Head of caudate nucleus (tissue), 42 donors: ENCODE data around the gene WDR45B.
A peak's percentile ranks its signal among the peaks of the same experiment; 100 is the strongest.

Experiments
- DNase-seq, 42 donors: peaks; one replicate each; pipeline versions ENCODE4 v3.0.0 to v3.0.0-alpha.2; 2020 to 2021; ENCODE audit warnings: mixed read lengths in 7 of 42
- intact Hi-C: fragments of 100-400 bp; cut with DNase I; formaldehyde crosslinking; loops from one replicate; pipeline ENCODE4 v1.15.0; 2022

The WDR45B gene

DNA sequence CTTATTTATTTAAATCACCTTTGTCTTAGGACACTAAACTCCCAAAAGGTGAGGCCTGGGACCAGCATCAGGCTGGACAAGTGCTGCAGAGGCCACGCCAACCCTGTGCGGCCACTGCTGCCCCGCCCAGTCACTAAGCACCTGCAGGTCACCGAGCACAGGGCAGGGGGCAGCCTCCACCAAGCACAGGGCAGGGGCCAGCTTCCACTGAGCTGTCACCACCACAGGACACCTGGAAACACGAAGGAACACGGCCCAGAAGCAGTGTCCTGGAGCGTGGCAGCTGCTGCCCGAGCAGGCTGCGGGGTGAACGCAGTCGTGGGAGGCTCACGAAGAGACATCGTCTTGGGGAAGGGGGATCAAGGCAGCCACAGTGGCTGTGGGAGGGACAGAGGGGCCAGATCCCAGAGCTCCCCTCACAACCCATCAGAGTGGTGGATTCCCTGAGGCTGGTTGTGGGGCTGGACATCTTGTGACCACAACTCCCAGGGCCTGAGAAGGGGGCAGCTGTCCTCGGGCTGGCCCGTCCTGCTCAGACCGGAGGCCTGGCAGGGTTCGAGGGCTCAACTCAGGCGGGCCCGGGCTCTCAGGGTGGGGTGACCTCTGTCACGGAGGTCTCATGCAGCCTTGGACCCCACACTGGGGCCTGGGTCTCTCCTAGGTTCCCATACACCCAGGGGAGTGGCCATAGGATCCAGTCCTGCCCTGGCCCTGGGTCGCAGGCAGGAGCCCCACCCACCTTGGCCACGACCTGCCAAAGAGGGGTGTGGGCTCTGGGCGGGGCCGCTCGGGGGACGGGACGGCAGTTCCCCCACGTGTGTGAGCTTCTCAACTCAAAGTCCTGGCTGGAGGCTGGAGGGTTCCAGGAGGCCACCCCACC lies 31.6 kb upstream of the WDR45B start:
- no peak for DNase-seq
- intact Hi-C loops, result no loop called here

- DNase-seq, result peak in 2 of 42 donors; percentile 16 to 35
- intact Hi-C loops, result no loop called here
Measured at GRCh38 chr17:82678265-82678891, 30.1 kb upstream of the WDR45B start.

DNA sequence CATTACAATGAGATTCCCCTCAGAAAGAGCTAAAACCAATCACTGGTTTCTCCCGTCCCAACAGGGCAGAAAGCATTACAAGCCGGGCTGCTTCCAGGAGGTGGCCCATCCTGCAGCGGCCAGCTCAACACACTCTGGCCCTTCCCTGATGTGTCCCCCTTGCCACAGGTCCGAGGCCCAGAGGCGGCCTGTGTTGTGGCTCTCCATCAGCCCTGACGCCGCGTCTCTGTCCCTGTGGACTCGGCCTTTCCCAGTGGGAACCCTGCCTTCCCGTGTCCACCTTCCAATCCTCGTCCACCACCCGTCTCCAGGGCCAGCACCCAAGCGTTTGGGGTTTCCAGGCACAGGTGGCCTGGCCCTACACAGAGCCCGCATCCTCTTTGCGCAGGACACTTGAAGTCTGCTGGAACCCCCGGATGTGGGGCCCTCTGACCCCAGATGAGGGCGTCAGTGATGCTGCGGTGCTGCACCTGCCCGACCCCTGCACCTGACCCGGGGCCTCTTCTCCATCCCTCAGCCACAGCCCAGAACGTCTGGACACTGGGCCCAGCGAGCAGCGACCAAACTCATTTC lies 29.2 kb upstream of the WDR45B start:
- DNase-seq, result peak in 4 of 42 donors; percentile 3 to 42 (median 12)
- intact Hi-C loops, result no loop called here

- peak in 3 of 42 donors; percentile 12 to 39 (median 14) for DNase-seq
- intact Hi-C loops, result no loop called here
Measured at GRCh38 chr17:82675476-82676245, 27.4 kb upstream of the WDR45B start.

DNA sequence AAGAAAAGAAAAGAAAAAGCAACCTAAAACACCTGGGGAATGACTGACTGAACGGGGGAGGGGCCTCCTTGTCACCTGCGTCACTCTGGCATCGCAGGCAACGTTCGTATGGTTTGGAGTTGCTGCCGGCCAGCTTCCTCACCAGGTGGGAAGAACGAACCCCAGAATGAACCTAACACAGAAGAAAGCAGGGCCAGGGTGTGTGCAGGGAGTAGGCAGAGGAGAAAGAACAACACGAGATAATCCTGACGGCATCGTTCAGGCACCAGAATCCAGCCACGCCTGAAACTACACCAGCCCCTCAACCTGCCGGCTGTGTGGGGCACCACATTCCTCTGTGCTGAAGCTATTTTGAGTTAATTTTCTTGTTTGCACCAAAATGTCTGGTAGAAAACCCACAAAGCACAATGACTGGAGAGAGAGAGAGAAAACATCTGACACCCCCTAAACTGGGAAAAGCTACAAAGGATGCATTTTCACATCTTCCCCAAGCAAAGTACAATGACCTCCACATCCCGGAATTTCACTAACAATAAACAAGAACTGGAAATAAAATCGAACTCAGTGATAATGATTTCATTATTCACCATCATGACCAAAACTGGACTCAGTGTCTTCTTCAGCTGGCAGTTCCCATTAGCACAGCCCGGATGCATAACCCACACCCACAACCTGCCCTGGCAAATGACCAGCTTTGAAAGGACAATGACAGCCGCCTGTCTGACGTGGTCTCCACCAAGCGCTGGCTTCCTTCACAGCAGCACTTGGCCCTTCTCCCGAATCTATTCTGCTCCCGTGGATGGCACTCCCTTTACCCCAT lies 26.6 kb upstream of the WDR45B start:
- DNase-seq, result peak in 32 of 42 donors; percentile 40 to 85 (median 66)
- intact Hi-C loops, result no loop called here

GRCh38 chr17:82670661-82671450 lies 22.6 kb upstream of the WDR45B start:
- intact Hi-C loops, result no loop called here
- DNase-seq, result no peak

DNA sequence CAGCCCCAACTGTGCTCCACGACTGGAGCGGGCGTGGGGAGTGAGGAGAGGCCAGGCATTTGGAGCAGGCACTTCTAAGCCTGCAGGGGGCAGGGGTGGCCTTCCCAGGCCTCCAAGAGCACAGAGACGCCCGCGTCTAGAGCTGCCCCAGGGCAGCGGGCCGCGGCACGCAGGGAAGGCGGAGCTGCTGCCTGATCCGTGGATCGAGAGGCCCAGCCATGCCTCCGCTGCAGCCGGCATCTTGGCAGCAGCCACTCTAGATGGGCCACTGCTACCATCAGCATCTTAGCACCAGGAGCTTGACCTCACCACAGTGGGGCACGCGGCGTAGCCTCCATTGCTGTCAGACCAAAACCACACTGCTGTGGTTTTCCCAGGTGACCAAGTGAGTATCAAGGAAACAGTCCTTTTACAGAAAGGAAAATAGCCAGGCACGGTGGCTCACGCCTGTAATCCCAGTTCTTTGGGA lies 20.4 kb upstream of the WDR45B start:
- intact Hi-C loops, result loop anchor here (5.0 kb wide), 1 partner anchor 99 kb away; no protein-coding TSS in a partner anchor
- DNase-seq, result peak; percentile 72 to 91 (median 82)

DNA sequence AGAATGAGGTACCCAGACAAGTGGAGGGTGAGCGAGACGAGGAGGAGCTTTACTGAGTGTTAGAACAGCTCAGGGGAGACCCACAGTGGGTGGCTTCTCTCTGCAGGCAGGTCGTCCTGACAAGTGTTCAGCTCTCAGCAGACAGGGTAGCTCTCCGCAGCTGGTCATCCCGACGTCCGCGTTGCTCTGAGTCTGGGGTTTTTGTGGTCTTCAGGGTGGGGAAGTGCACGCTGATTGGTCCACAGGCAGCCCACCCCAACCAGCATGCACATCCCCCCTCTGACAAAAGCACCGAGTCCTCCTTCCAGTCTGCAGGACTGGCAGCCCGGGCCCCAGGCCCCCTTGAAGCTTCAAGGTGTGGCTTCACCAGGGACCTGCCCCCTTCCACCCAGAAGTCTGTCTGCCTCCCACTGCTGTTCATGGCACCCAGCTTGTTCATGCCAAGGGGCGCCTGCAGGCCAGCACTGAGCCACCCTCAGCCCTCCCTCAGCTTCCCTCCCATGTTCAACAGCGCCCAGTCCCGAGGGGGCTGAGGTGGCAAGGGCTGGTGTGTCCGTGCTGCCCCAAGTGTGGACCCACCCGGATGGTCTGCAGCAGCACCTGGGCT lies 19.9 kb upstream of the WDR45B start:
- intact Hi-C loops, result loop anchor here (5.0 kb wide), 1 partner anchor 99 kb away; no protein-coding TSS in a partner anchor
- peak in 6 of 42 donors; percentile 4 to 32 (median 12) for DNase-seq

DNA sequence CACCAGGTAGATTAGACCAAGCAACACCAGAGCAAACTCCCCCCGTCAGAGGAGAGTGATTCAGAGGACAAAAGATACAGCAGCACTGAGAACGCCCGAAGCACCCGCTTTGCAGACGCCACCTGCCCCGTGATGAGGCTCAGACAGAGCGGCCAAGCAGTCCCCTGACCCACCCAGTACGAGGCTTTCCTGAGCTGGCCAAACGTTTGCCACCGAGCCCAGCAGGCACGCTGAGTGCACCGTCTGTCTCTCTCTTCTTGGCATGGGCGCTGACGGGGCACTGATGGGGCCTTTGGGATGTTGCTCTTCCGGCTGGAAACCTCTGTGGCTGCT lies 19.4 kb upstream of the WDR45B start:
- peak in 5 of 42 donors; percentile 4 to 27 (median 25) for DNase-seq
- intact Hi-C loops, result loop anchor here (5.0 kb wide), 1 partner anchor 100 kb away; no protein-coding TSS in a partner anchor

- peak in 9 of 42 donors; percentile 4 to 53 (median 21) for DNase-seq
- intact Hi-C loops, result loop anchor here (5.0 kb wide), 1 partner anchor 100 kb away; no protein-coding TSS in a partner anchor
Measured at GRCh38 chr17:82666931-82667667, 18.9 kb upstream of the WDR45B start.

DNA sequence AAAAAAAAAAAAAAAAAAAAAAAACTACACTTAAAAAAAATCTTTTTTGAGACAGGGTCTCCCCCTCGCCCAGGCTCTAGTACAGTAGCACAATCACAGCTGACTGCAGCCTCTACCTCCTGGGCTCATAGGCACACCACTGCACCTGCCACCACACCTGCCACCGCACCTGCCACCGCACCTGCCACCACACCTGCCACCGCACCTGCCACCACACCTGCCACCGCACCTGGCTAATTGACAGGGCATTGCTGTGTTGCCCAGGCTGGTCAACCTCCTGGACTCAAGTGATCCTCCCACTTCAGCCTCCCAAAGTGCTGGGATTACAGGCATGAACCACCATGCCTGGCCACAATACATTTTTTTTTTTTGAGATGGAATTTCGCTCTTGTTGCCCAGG lies 17.6 kb upstream of the WDR45B start:
- peak in 6 of 42 donors; percentile 8 to 33 (median 12) for DNase-seq
- intact Hi-C loops, result loop anchor here (5.0 kb wide), 1 partner anchor 101 kb away; no protein-coding TSS in a partner anchor

DNA sequence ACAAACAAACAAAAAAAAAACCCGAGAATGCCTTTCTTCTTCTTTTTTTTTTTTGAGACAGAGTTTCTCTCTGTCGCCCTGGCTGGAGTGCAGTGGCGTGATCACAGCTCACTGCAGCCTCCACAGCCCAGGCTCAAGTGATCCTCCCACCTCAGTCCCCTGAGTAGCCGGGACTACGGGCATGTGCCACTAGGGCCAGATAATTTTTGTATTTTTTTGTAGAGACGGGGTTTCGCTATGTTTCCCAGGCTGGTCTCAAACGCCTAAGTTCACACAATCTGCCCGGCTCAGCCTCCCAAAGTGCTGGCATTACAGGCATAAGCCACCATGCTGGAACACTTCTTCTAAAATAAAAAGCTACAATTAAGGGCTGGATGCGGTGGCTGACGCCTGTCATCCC lies 17.0 kb upstream of the WDR45B start:
- DNase-seq, result peak in 4 of 42 donors; percentile 5 to 37 (median 22)
- intact Hi-C loops, result loop anchor here (5.0 kb wide), 1 partner anchor 102 kb away; no protein-coding TSS in a partner anchor

DNA sequence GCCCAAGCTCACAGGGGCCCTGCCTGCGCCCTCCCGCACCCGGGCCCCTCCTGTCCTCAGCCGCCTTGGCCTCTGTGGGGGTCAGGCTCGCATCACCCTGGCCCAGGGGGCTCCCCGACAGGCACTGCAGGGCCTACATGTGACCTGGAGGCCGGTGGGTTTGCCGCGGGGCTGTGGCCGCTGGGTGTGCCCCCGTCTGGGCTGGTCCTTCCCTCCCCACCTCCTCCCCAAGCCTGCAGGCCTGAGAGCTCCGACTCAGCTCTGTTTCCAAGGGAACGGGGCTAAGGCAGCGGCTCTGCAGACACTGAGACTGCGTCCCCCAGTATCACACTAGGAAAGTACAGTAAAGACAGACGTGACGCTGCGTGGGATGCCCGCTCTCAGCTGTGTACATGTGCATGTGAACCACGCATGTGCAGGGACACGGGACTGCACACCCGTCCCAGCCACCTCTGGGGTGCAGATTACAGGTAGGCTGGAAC lies 16.5 kb upstream of the WDR45B start:
- DNase-seq, result peak; percentile 57 to 94 (median 81)
- intact Hi-C loops, result loop anchor here (5.0 kb wide), 1 partner anchor 103 kb away; no protein-coding TSS in a partner anchor

DNA sequence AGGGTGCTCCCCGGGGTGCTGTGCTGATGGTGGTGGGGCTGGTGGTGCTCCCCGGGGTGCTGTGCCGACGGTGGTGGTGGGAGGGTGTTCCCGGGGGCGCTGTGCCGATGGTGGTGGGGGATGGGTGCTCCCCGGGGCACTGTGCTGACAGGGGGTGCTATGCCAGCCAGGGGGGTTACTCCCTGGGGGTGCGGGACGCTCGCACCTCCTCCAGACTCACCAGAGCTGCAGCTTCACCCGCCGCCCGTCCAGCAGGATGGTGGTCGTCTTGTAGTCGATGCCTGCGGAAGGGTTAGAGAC lies 16.0 kb upstream of the WDR45B start:
- intact Hi-C loops, result no loop called here
- DNase-seq, result peak in 4 of 42 donors; percentile 11 to 37 (median 16)

DNA sequence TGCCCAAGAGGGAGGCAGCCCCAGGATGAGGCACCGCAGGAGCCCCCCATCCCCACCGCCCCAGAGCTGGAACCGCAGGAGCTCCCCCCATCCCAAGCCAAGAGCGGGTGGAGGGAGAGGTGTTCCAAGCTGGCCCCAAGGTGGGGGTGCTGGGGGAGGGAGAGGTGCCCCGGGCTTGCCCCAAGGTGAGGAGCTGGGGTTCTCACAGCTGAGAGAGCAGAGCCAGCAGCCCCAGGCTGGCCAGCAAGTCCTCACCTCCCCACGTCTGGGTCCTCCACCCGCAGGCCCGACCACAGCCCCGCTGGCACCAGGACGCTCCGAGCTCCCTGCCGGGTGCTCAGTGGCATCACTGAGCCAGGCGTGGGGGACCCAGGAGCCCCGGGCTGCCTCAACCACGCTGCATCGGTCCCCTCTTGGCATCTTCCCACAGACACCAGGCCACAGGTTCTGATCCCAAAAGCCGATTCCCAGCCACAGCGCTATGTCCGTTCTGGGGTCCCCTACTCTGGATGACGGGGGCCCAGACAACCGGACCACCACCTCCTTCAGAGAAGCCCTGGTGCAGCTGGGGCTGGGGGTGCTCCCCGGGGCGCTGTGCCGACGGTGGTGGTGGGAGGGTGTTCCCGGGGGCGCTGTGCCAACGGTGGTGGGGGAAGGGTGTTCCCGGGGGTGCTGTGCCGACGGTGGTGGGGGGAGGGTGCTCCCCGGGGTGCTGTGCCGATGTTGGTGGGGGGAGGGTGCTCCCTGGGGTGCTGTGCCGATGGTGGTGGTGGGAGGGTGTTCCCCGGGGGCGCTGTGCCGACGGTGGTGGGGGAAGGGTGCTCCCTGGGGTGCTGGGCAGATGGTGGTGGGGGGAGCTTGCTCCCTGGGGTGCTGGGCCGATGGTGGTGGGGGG lies 15.4 kb upstream of the WDR45B start:
- peak in 7 of 42 donors; percentile 8 to 31 (median 17) for DNase-seq

More for the DNA sequence above, 15.4 kb upstream of the WDR45B start:
- intact Hi-C loops, result no loop called here
